SJCRH30 (cell line): ENCODE measurements around the gene PLP1. TPM values are rescaled to one million over a fixed set of nuclear protein-coding genes. Genes with fewer than 3 reads are reported as not detected.

Experiments used
- DNase-seq, 2 experiments: peaks; one replicate each; pipeline ENCODE4 v3.0.0-alpha.2; 2015 to 2020
- H3K27ac ChIP-seq: fragments of 250-450 bp; sonication (Bioruptor Pico); 2 replicates; pipeline ENCODE4 v1.5.1; 2020; ENCODE audit warnings: mild to moderate bottlenecking, moderate library complexity
- H3K27me3 ChIP-seq: fragments of 250-450 bp; sonication (Bioruptor Pico); 2 replicates; pipeline ENCODE4 v1.5.1; 2020; ENCODE audit warnings: mild to moderate bottlenecking, moderate library complexity
- H3K36me3 ChIP-seq: fragments of 250-450 bp; sonication (Bioruptor Pico); 2 replicates; pipeline ENCODE4 v1.5.1; 2020; ENCODE audit warnings: mild to moderate bottlenecking, moderate library complexity
- H3K4me1 ChIP-seq: fragments of 250-450 bp; sonication (Bioruptor Pico); 2 replicates; pipeline ENCODE4 v1.5.1; 2020; ENCODE audit warnings: mild to moderate bottlenecking, moderate library complexity
- H3K4me3 ChIP-seq: fragments of 250-450 bp; sonication (Bioruptor Pico); 2 replicates; pipeline ENCODE4 v1.5.1; 2020; ENCODE audit warnings: mild to moderate bottlenecking, moderate library complexity
- H3K9me3 ChIP-seq: fragments of 250-450 bp; sonication (Bioruptor Pico); replicated peaks from 2 replicates; pipeline ENCODE4 v1.5.1; 2020; ENCODE audit warnings: mild to moderate bottlenecking, moderate library complexity
- total RNA-seq: library from RNA; depleted of rRNA; stranded (reverse); fragments of >200 nt; shearing (Covaris generic); gene quantifications from 2 replicates; pipeline ENCODE4 v1.2.3, GENCODE V29; 2014; rRNA removed

The PLP1 gene
- total RNA-seq, 1 experiment from 2014 or later = not detected

DNA sequence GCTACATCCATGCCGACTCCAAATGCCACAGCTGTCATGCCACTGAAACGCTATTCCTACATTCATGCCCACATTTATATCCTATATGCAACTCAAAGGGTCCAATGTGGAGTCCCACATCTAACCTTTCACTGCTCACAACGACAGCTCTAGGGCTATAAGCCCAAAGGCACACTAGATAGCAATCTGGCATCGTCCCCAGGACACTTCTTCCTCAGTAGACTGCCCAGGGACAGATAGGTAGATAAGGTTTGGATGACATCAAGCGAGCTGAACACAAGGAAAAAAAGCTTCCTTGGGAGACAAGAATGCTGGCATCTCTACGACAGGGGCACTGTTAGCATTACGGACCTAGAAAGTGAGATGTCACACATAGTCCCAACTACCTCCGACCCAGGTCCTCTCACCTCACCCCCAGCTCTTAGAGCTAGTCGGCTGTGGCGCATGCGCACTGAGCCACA is 54.7 kb downstream of the PLP1 start:
- Histone ChIP-seq H3K27ac (no peak overlapping the region), H3K9me3 (no peaks in the 10 kb centered on the region), H3K27me3 (no peaks in the 10 kb centered on the region), H3K4me1 (no peaks in the 10 kb centered on the region), H3K36me3 (no peaks in the 10 kb centered on the region), H3K4me3 (peak overlapping the region; percentile 49)
- DNase-seq = peak in 1 of 2 experiments; percentile 39

DNA sequence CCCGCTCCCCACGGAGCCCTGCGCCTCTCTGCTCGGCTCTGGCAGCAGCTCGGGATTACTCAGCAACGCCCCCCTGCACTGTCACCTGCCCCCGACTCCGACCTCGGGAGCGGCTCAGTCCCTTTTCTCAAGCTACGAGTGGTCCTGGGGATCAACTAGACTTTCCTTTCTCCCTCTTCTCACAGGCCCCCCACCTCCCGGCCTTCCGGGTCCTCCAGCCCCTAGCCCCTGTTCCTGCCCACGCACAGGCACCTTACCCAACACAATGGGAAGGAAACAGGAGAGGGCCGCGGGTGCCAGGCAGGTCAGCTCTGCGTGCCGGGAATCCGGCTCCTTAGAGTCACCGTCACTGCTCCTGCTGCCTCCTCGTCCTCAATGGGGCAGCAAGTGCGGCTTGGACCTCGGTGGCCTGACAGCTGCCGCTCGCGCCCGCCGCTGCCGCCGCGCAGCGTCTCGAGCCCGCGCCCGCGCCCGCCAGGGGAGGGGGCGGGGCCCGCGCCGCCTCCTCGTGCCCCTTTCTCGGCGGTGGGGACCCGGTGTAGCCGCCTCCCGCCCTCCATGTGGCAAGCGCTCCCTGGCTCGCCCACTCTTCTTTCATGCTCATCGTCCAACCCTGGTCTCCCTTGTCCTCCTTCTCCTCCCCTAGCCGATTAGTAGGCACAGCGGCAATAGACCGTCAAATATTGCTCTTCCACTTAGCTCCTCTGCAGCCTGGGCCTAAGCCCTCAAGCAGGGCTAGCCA is 55.3 kb downstream of the PLP1 start, which contains the start of gene RAB9B:
Gene RAB9B (minus strand): TSS at position 455 of the 742 bp plus-strand sequence. CDS start 6,473 bp downstream, outside the sequence.
- H3K27ac ChIP-seq = no peak within 1 kb of the TSS
- H3K36me3 ChIP-seq = no peaks in the 10 kb centered on the region
- DNase-seq = peak; percentile 6 to 18

DNA sequence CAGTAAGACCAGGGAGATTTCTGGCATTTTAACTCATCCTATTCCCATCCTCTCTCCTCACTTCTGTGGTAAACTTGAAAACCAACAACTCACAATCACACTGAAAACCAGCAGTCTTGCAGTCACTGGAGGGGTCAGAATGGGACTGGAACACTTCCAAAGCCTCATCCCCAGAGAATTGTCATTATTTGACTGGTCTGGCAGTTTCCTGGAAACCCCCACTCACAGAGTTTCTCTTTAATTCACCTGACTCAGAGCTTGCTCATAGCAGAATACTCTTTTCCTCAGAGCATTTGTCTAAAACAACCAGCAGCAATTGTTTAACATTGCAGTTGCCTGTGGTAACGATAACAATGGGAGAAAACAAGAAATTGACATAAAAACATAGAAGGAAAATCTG is 62.8 kb downstream of the PLP1 start:
- Histone ChIP-seq H3K9me3 (no peaks in the 10 kb centered on the region), H3K27ac (no peak overlapping the region), H3K4me3 (no peak overlapping the region), H3K27me3 (no peaks in the 10 kb centered on the region), H3K36me3 (no peaks in the 10 kb centered on the region), H3K4me1 (no peaks in the 10 kb centered on the region)
- no peak for DNase-seq

More for the DNA sequence above, 55.3 kb downstream of the PLP1 start, which contains the start of gene RAB9B:
- no peaks in the 10 kb centered on the region for H3K27me3 ChIP-seq
- peak within 1 kb of the TSS; percentile 49 for H3K4me3 ChIP-seq
- H3K4me1 ChIP-seq = no peaks in the 10 kb centered on the region
- no peaks in the 10 kb centered on the region for H3K9me3 ChIP-seq

Other genes starting within 250 kb of the PLP1 start
- 98.4 and 112 TPM in 2 replicates for gene TCEAL4, start 191.3 kb upstream of the PLP1 start, total RNA-seq
- 24.1 and 26.0 TPM in 2 replicates for gene TCEAL3, start 168.9 kb upstream of the PLP1 start, total RNA-seq
- gene TCEAL1, start 147.9 kb upstream of the PLP1 start, total RNA-seq = 45.2 and 56.1 TPM in 2 replicates
- gene MORF4L2, start 90.1 kb upstream of the PLP1 start, total RNA-seq = 864 and 876 TPM in 2 replicates
- not detected in 2 replicates for gene TMEM31, start 65.9 kb upstream of the PLP1 start, total RNA-seq
- 0.69 and 0.99 TPM in 2 replicates for gene RAB9B, start 55.4 kb downstream of the PLP1 start, total RNA-seq
- 10.0 and 18.3 TPM in 2 replicates for gene TMSB15B, start 185.8 kb downstream of the PLP1 start, total RNA-seq
- gene H2BW1, start 236.9 kb downstream of the PLP1 start, total RNA-seq = not detected in 2 replicates